K562 (cell line): ENCODE data around the gene RNF150. TPM values are rescaled to one million over a fixed set of nuclear protein-coding genes. Genes with fewer than 3 reads are reported as not detected.

Experiments used
- ATAC-seq: fragments of 200-7000 bp; cut with Tn5 transposase; 3 replicates; pipeline ENCODE4 v1.9.1; 2020; ENCODE audit warnings: moderate library complexity
- BruUV-seq: library from RNA; stranded (reverse); fragments of 400-500 nt; replicated peaks from 2 replicates; lab custom pipeline; 2021; lab: Mats Ljungman, UMichigan
- CTCF ChIA-PET: fragments of 300-600 bp; formaldehyde crosslinking; extraction: SDS; loops from one replicate; lab custom pipeline; 2021; ENCODE audit warnings: low intra/inter-chr PET ratio; lab: Yijun Ruan, JAX
- POLR2A ChIA-PET: fragments of 300-600, 350-650 bp; sonication (Branson Sonifier 250); formaldehyde crosslinking; extraction: SDS; loops from one replicate; lab custom pipeline; 2021; ENCODE audit warnings: antibody characterized with exemption, inconsistent platforms; lab: Yijun Ruan, JAX
- DNase-seq, 4 experiments: peaks; one replicate each; pipeline versions ENCODE4 v3.0.0 to v3.0.0-alpha.2; 2011 to 2018; ENCODE audit warnings: low spot score in 3 of 4, mixed read lengths in 3 of 4; ENCODE audit errors: extremely low read depth in 1 of 4
- FAIRE-seq: peaks from 2 replicates; lab custom pipeline; 2011; peaks lifted over from hg19 to GRCh38; lab: Jason Lieb, UNC
- H2AFZ ChIP-seq: 2 replicates; pipeline ENCODE4 v1.6.0; 2011; ENCODE audit warnings: low read depth, low read length, control low read depth, inconsistent platforms
- H3K27ac ChIP-seq: fragments of 200-600 bp; 3 replicates; pipeline ENCODE4 v1.8.0; 2011; ENCODE audit warnings: low read depth, mild to moderate bottlenecking, control low read depth, inconsistent platforms, low read length, moderate library complexity, mixed read lengths; ENCODE audit errors: extremely low read depth
- H3K27me3 ChIP-seq, 2 experiments: fragments of 300-600 bp in 1 of 2; 2 replicates in 1 of 2; 3 replicates in 1 of 2; pipeline versions ENCODE4 v1.6.0 to v1.8.0; 2011; ENCODE audit warnings: inconsistent platforms in 2 of 2, low read length in 2 of 2, mild to moderate bottlenecking in 1 of 2, mixed read lengths in 1 of 2, moderate library complexity in 1 of 2; ENCODE audit not compliant: control insufficient read depth in 2 of 2, insufficient read depth in 2 of 2
- H3K36me3 ChIP-seq: fragments of 300-600 bp; 3 replicates; pipeline ENCODE4 v1.8.0; 2011; ENCODE audit warnings: mild to moderate bottlenecking, low read length, inconsistent platforms; ENCODE audit not compliant: control insufficient read depth, insufficient read depth
- H3K4me1 ChIP-seq, 2 experiments: fragments of 200-600 bp in 1 of 2; replicated peaks in 1 of 2; 2 replicates in 1 of 2; 3 replicates in 1 of 2; pipeline versions ENCODE4 v1.5.1 to v1.8.0; 2011; ENCODE audit warnings: inconsistent platforms in 2 of 2, low read length in 2 of 2, mild to moderate bottlenecking in 1 of 2, mixed read lengths in 1 of 2, moderate library complexity in 1 of 2; ENCODE audit not compliant: control insufficient read depth in 2 of 2, insufficient read depth in 2 of 2
- H3K4me2 ChIP-seq: 2 replicates; pipeline ENCODE4 v1.6.1; 2011; ENCODE audit warnings: low read length, control low read depth, inconsistent platforms, mixed read lengths; ENCODE audit not compliant: insufficient read depth
- H3K4me3 ChIP-seq: fragments of 200-600 bp; sonication (generic), shearing (Covaris generic); 2 replicates; pipeline ENCODE4 v1.5.1; 2016; ENCODE audit warnings: control low read depth, inconsistent platforms
- H3K79me2 ChIP-seq: fragments of 200-600 bp; 3 replicates; pipeline ENCODE4 v1.8.0; 2011; ENCODE audit warnings: low read length, inconsistent platforms; ENCODE audit not compliant: control insufficient read depth, insufficient read depth
- H3K9ac ChIP-seq, 2 experiments: 2 replicates each; pipeline versions ENCODE4 v1.6.0 to v1.6.1; 2011; ENCODE audit warnings: low read depth in 2 of 2, low read length in 2 of 2, control low read depth in 1 of 2, inconsistent platforms in 1 of 2, mild to moderate bottlenecking in 1 of 2, mixed read lengths in 1 of 2; ENCODE audit not compliant: insufficient read depth in 1 of 2
- H3K9me1 ChIP-seq: one replicate; pipeline ENCODE4 v1.6.0; 2011; ENCODE audit warnings: inconsistent platforms, mild to moderate bottlenecking, low read length, moderate library complexity; ENCODE audit not compliant: control insufficient read depth, insufficient read depth
- H3K9me3 ChIP-seq: replicated peaks from 2 replicates; pipeline ENCODE4 v1.5.1; 2011; ENCODE audit warnings: low read depth, low read length, inconsistent platforms; ENCODE audit not compliant: control insufficient read depth, insufficient read depth
- H4K20me1 ChIP-seq: replicated peaks from 2 replicates; pipeline ENCODE4 v1.6.1; 2011; ENCODE audit warnings: low read length, inconsistent platforms, mixed read lengths; ENCODE audit not compliant: control insufficient read depth, insufficient read depth
- CGGBP1 ChIP-seq: fragments of 250-450 bp; sonication (Bioruptor Pico); IDR thresholded peaks from 2 replicates; pipeline ENCODE4 v1.9.0; 2021; ENCODE audit warnings: mild to moderate bottlenecking
- DIDO1 ChIP-seq: fragments of 450-650 bp; IDR thresholded peaks from 2 replicates; pipeline ENCODE4 v1.6.1; 2016; ENCODE audit warnings: low read depth, missing biosample characterization, missing genetic modification characterization
- E2F4 ChIP-seq: sonication (generic); formaldehyde crosslinking; IDR thresholded peaks from 2 replicates; pipeline ENCODE4 v1.8.0; 2022; ENCODE audit warnings: mild to moderate bottlenecking, low read depth, missing genetic modification reagents
- GABPB1 ChIP-seq: sonication (generic); formaldehyde crosslinking; IDR thresholded peaks from 2 replicates; pipeline ENCODE4 v1.8.0; 2022; ENCODE audit warnings: mild to moderate bottlenecking, missing genetic modification reagents
- MBD1 ChIP-seq: fragments of 250-450 bp; sonication (Bioruptor Pico); IDR thresholded peaks from 2 replicates; pipeline ENCODE4 v1.8.0; 2022; ENCODE audit warnings: inconsistent platforms
- NKRF ChIP-seq: fragments of 450-650 bp; IDR thresholded peaks from 2 replicates; pipeline ENCODE4 v1.6.1; 2016; ENCODE audit warnings: borderline replicate concordance
- STAT5A ChIP-seq: IDR thresholded peaks from 2 replicates; pipeline ENCODE4 v1.6.1; 2012; ENCODE audit warnings: low read length, inconsistent platforms, borderline replicate concordance
- TBL1XR1 ChIP-seq, 2 experiments: IDR thresholded peaks; 2 replicates each; pipeline ENCODE4 v1.6.1; 2012; ENCODE audit warnings: improper control_type of control experiment in 2 of 2, low read length in 2 of 2, mild to moderate bottlenecking in 1 of 2
- ZBTB11 ChIP-seq, 3 experiments: fragments of 200-800 bp in 1 of 3; fragments of 250-450 bp in 1 of 3; fragments of 450-650 bp in 1 of 3; sonication (Bioruptor Pico) in 1 of 3; sonication (Bioruptor generic) in 1 of 3; formaldehyde crosslinking in 1 of 3; IDR thresholded peaks; 2 replicates each; pipeline versions ENCODE4 v1.6.1 to v1.8.0; 2016 to 2022; ENCODE audit warnings: mild to moderate bottlenecking in 2 of 3, missing genetic modification characterization in 2 of 3, missing compliant biosample characterization in 1 of 3, moderate library complexity in 1 of 3
- ZFX ChIP-seq: sonication (generic); formaldehyde crosslinking; IDR thresholded peaks from 2 replicates; pipeline ENCODE4 v1.8.0; 2022; ENCODE audit warnings: mild to moderate bottlenecking, missing genetic modification reagents, moderate library complexity
- ZNF449 ChIP-seq: fragments of 250-450 bp; sonication (Bioruptor Pico); IDR thresholded peaks from 2 replicates; pipeline ENCODE4 v1.8.0; 2022; ENCODE audit warnings: moderate library complexity, mild to moderate bottlenecking, inconsistent platforms
- ZNF695 ChIP-seq: fragments of 450-650 bp; formaldehyde crosslinking; IDR thresholded peaks from 2 replicates; pipeline ENCODE4 v1.4.0; 2020; ENCODE audit warnings: mild to moderate bottlenecking, moderate library complexity
- WGBS: fragments of 100-300 bp; shearing (Covaris generic); methylation state at CpG from one replicate; pipeline ENCODE4 v1.1.6; 2016; ENCODE audit warnings: low coverage, mixed read lengths; ENCODE audit not compliant: insufficient coverage; ENCODE audit errors: missing lambda C conversion rate; 5-methylcytosine and 5-hydroxymethylcytosine counted together
- in situ Hi-C: fragments of 300-500 bp; cut with MboI; formaldehyde crosslinking; loops from 4 replicates; pipeline ENCODE4 v1.15.0; 2018; ENCODE audit warnings: inconsistent platforms, mixed read lengths
- intact Hi-C: fragments of 100-400 bp; cut with micrococcal nuclease; formaldehyde crosslinking; loops from 2 replicates; pipeline ENCODE4 v1.14.2; 2022
- polyA plus RNA-seq, 8 experiments: library from polyadenylated mRNA; depleted of rRNA in 4 of 8; stranded (reverse) in 5 of 8; unstranded in 3 of 8; fragments of >200 nt; fragmentation: Nextera tagmentation in 2 of 8; fragmentation: Illumina TruSeq in 1 of 8; extraction: Ambion mirVana in 2 of 8; extraction: Trizol in 1 of 8; gene quantifications; 2 replicates each; pipeline versions ENCODE4 v1.2.1 to v1.2.3, GENCODE V29; 2011 to 2014; ENCODE audit warnings: inconsistent platforms in 1 of 8, missing spikeins in 1 of 8
- total RNA-seq, 7 experiments: library from RNA; depleted of rRNA in 6 of 7; stranded (reverse); fragments of >200 nt in 6 of 7; fragmentation: Illumina TruSeq in 2 of 7; extraction: Trizol in 2 of 7; gene quantifications; 2 replicates each; pipeline versions ENCODE4 v1.2.1 to v1.2.3, GENCODE V29; 2011 to 2021; ENCODE audit warnings: low replicate concordance in 1 of 7

RNF150 gene
- total and polyA plus RNA-seq, 9 of the 15 experiments (the other 6 are each of a cell fraction or from before 2014, with no cell fraction given), result 0.09 TPM; not detected in 8

- no peaks in the 10 kb centered on the region; a peak in 1 of 5 replicates for H3K4me1 ChIP-seq
- no peaks in the 10 kb centered on the region; the same call in 1 of the 2 replicates for H4K20me1 ChIP-seq
- H3K4me3 ChIP-seq, result no peak overlapping the region
- FAIRE-seq, result no peak
- H3K9ac ChIP-seq, result no peak overlapping the region
- CTCF ChIA-PET, result no interaction called here
- no peaks in the 10 kb centered on the region; a peak in 2 of 5 replicates for H3K27me3 ChIP-seq
- H3K9me1 ChIP-seq, result no peaks in the 10 kb centered on the region
- in situ Hi-C loops, result loop anchor here (10.0 to 25.0 kb wide), 2 partner anchors 273 to 500 kb away; partner anchors contain the start of genes RNF150 and SCOC
- no peak for ATAC-seq
- 2% methylated on average over 4 of the region's 4 CpGs for WGBS
- no peak overlapping the region for H3K27ac ChIP-seq
- intact Hi-C loops, result no loop called here
- no peak overlapping the region for H3K4me2 ChIP-seq
- no peak for DNase-seq
- no TSS peak for BruUV-seq
- H3K36me3 ChIP-seq, result no peaks in the 10 kb centered on the region
- no peaks in the 10 kb centered on the region for H3K9me3 ChIP-seq
- H3K79me2 ChIP-seq, result no peaks in the 10 kb centered on the region
- H2AFZ ChIP-seq, result no peak overlapping the region
- POLR2A ChIA-PET, result no interaction called here
- TF ChIP-seq ZFX (CRISPR knock-in tag) (no peak), NKRF (no peak), CGGBP1 (CRISPR knock-in tag) (no peak), DIDO1 (no peak), TBL1XR1 (IDR thresholded peaks at IDR 0.05; ENCODE audit: low read length in 2 of 2) (no peak), STAT5A (no peak), ZNF695 (CRISPR knock-in tag) (no peak), E2F4 (CRISPR knock-in tag) (no peak), MBD1 (CRISPR knock-in tag) (no peak), ZNF449 (CRISPR knock-in tag) (no peak), ZBTB11 (CRISPR knock-in tag; IDR thresholded peaks at IDR 0.05) (no peak), GABPB1 (no peak)
These were observed 271.2 kb downstream of the RNF150 start for GRCh38 chr4:140862177-140862442.
